Loucy (cell line): Measurements from ENCODE around the gene YPEL3.
A peak's percentile ranks its signal among the peaks of the same experiment; 100 is the strongest.

Source experiments
- H2AFZ ChIP-seq: fragments of 200-600 bp; sonication (generic); 2 replicates; pipeline ENCODE4 v1.6.0; 2016; ENCODE audit warnings: antibody characterized with exemption, mild to moderate bottlenecking, low read length, moderate library complexity
- H3F3A ChIP-seq: fragments of 200-600 bp; 2 replicates; pipeline ENCODE4 v1.6.0; 2016; ENCODE audit warnings: antibody characterized with exemption, low read depth, mild to moderate bottlenecking
- H3K27me3 ChIP-seq: fragments of 200-600 bp; sonication (generic); 2 replicates; pipeline ENCODE4 v1.6.1; 2014; ENCODE audit warnings: low read length, mild to moderate bottlenecking; ENCODE audit not compliant: insufficient read depth, poor library complexity, severe bottlenecking
- H3K36me3 ChIP-seq: fragments of 200-600 bp; sonication (generic); 2 replicates; pipeline ENCODE4 v1.6.1; 2016; ENCODE audit warnings: low read length; ENCODE audit not compliant: insufficient read depth
- H3K4me1 ChIP-seq: fragments of 200-600 bp; sonication (generic); 2 replicates; pipeline ENCODE4 v1.5.1; 2014; ENCODE audit warnings: low read length, mild to moderate bottlenecking; ENCODE audit not compliant: insufficient read depth, poor library complexity, severe bottlenecking
- H3K4me2 ChIP-seq: fragments of 200-600 bp; sonication (generic); 2 replicates; pipeline ENCODE4 v1.6.0; 2014; ENCODE audit warnings: antibody characterized with exemption, low read length, low read depth, mild to moderate bottlenecking; ENCODE audit not compliant: poor library complexity, severe bottlenecking
- H3K4me3 ChIP-seq: fragments of 200-600 bp; sonication (generic); 2 replicates; pipeline ENCODE4 v1.5.1; 2014; ENCODE audit warnings: low read length, mild to moderate bottlenecking, mixed read lengths; ENCODE audit not compliant: poor library complexity, severe bottlenecking
- H3K79me2 ChIP-seq: fragments of 200-600 bp; sonication (generic); 2 replicates; pipeline ENCODE4 v1.6.1; 2014; ENCODE audit warnings: low read length; ENCODE audit not compliant: insufficient read depth
- H3K9ac ChIP-seq: fragments of 200-600 bp; sonication (generic); 2 replicates; pipeline ENCODE4 v1.6.0; 2014; ENCODE audit warnings: mild to moderate bottlenecking, low read depth, low read length, moderate library complexity; ENCODE audit not compliant: poor library complexity, severe bottlenecking
- H3K9me2 ChIP-seq: fragments of 200-600 bp; sonication (generic); replicated peaks from 2 replicates; pipeline ENCODE4 v1.6.1; 2016; ENCODE audit warnings: low read depth, low read length, mixed read lengths
- H3K9me3 ChIP-seq: fragments of 200-600 bp; sonication (generic); 2 replicates; pipeline ENCODE4 v1.6.1; 2014; ENCODE audit warnings: mild to moderate bottlenecking, antibody characterized with exemption, low read length, low read depth; ENCODE audit not compliant: insufficient read depth
- H4K20me1 ChIP-seq: fragments of 200-600 bp; sonication (generic); 2 replicates; pipeline ENCODE4 v1.6.0; 2014; ENCODE audit warnings: antibody characterized with exemption, low read length, mild to moderate bottlenecking; ENCODE audit not compliant: insufficient read depth, poor library complexity, severe bottlenecking
- EZH2phosphoT487 ChIP-seq: fragments of 200-600 bp; IDR thresholded peaks from 2 replicates; pipeline ENCODE4 v1.6.1; 2018; ENCODE audit warnings: antibody characterized with exemption, mild to moderate bottlenecking, moderate library complexity, borderline replicate concordance
- TF ChIP-seq, protein P1 (sequence below): fragments of 200-600 bp; sonication (generic); conservative IDR thresholded peaks from 2 replicates; pipeline ENCODE4 v1.5.1; 2014; ENCODE audit warnings: mild to moderate bottlenecking, antibody characterized with exemption, low read length

Gene YPEL3

DNA sequence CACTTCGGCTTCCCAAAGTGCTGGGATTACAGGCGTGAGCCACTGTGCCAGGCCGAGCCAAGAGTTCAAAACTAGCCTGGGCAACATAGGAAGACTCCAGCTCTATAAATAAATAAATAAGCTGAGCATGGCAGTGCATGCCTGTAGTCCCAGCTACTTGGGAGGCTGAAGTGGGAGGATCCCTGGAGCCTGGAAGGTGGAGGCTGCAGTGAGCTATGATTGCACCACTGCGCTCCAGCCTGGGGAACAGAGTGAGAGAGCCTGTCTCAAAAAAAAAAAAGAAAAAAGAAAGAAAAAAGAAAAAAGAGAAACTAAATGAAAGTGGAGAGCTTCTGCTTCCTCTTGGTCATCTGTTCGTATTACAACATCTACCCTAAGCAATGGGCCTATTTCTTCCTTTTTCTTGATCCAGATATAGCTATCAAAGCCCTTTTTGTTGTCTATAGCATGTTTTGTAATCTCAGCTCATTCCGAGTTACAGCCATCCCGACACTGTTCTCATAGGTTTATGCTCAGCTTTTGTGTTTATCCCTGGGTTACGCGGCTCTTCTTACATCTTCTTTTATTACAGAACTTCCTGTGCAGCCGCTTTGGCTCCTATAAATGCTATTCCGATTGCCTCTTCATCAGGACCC, 41.1 kb upstream of the YPEL3 start:
- Histone ChIP-seq H3K4me2 (no peak overlapping the region), H3K9ac (no peak overlapping the region), H3K79me2 (no peaks in the 10 kb centered on the region), H3K4me3 (no peak overlapping the region), H3K27me3 (no peaks in the 10 kb centered on the region), H3F3A (no peaks in the 10 kb centered on the region), H3K4me1 (peaks cover 2% of the 10 kb centered on the region), H4K20me1 (no peaks in the 10 kb centered on the region), H3K9me2 (no peaks in the 10 kb centered on the region), H3K36me3 (no peaks in the 10 kb centered on the region), H3K9me3 (no peaks in the 10 kb centered on the region), H2AFZ (no peak overlapping the region)
- TF ChIP-seq, protein P1, sequence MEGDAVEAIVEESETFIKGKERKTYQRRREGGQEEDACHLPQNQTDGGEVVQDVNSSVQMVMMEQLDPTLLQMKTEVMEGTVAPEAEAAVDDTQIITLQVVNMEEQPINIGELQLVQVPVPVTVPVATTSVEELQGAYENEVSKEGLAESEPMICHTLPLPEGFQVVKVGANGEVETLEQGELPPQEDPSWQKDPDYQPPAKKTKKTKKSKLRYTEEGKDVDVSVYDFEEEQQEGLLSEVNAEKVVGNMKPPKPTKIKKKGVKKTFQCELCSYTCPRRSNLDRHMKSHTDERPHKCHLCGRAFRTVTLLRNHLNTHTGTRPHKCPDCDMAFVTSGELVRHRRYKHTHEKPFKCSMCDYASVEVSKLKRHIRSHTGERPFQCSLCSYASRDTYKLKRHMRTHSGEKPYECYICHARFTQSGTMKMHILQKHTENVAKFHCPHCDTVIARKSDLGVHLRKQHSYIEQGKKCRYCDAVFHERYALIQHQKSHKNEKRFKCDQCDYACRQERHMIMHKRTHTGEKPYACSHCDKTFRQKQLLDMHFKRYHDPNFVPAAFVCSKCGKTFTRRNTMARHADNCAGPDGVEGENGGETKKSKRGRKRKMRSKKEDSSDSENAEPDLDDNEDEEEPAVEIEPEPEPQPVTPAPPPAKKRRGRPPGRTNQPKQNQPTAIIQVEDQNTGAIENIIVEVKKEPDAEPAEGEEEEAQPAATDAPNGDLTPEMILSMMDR = no peak
- TF ChIP-seq EZH2phosphoT487 = no peak

DNA sequence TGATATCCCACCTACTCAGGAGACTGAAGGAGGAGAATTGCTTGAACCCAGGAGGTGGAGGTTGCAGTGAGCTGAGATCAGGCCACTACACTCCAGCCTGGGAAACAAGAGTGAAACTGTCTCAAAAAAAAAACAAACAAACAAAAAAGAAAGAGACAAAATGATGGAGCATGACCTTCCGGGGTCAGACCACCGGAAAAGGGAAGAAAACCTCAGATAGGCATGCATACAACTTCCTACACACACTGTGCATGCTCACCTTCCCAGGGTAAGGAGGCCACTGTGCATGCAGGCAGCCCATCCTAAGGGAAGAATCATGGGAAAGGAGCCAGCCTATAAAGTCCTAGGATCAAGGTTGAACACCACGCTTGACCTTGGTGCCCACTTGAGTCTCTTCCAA, 36.6 kb upstream of the YPEL3 start:
- Histone ChIP-seq H3K4me2 (no peak overlapping the region), H3K4me1 (peaks cover 8% of the 10 kb centered on the region), H3K36me3 (no peaks in the 10 kb centered on the region), H3K4me3 (no peak overlapping the region), H3K9me3 (no peaks in the 10 kb centered on the region), H3K27me3 (no peaks in the 10 kb centered on the region), H3K9me2 (no peaks in the 10 kb centered on the region), H2AFZ (no peak overlapping the region), H4K20me1 (no peaks in the 10 kb centered on the region), H3K79me2 (no peaks in the 10 kb centered on the region), H3K9ac (no peak overlapping the region), H3F3A (no peaks in the 10 kb centered on the region)
- TF ChIP-seq, protein P1 = no peak
- TF ChIP-seq EZH2phosphoT487 = no peak

DNA sequence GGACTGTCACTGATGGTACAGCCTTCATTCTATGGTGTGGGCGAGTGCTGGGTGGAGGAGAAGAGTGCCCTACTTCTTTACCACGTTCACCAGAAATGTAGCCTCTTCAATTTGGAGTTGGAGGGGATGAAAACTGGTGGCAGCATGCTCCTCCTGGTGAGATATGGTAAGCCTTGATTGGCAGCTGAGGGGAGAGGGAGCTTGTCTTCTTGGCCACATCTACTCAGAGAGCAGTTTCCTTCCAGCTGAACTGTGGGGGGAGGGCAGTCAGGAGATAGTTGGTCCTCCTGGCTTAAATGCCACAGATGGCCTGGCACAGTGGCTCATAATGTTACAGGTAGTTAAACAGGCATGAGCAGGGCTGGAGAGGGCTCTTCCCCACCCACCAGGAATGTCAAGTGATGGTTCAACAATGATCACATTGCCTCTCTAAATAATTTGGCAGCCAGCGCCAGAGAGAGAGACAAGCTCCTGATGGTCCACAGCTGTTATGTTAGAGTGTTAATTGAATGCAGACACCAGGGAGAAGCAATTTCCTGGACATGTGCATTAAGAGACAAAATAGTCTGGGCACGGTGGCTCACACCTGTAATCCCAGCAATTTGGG, 36.0 kb upstream of the YPEL3 start:
- Histone ChIP-seq H3K4me2 (peak overlapping the region; percentile 30), H3K4me3 (no peak overlapping the region), H3F3A (no peaks in the 10 kb centered on the region), H2AFZ (peak overlapping the region; percentile 67), H3K36me3 (no peaks in the 10 kb centered on the region), H3K9me2 (no peaks in the 10 kb centered on the region), H3K79me2 (no peaks in the 10 kb centered on the region), H3K9ac (no peak overlapping the region), H4K20me1 (no peaks in the 10 kb centered on the region), H3K4me1 (peaks cover 8% of the 10 kb centered on the region), H3K27me3 (no peaks in the 10 kb centered on the region), H3K9me3 (no peaks in the 10 kb centered on the region)
- TF ChIP-seq, protein P1 = no peak
- no peak for TF ChIP-seq EZH2phosphoT487
